Sciatic nerve (tissue), 2 donors: ENCODE measurements around the gene DCAKD. TPM values are rescaled to one million over a fixed set of nuclear protein-coding genes. Genes with fewer than 3 reads are reported as not detected.
"Not testable (repeated sequence)": the region's sequence is repeated elsewhere in the genome, so short reads cannot be mapped to it uniquely, and the experiment has no call there.

Experiments used
- ATAC-seq: fragments of 200-7000 bp; cut with Tn5 transposase; one replicate; pipeline ENCODE4 v1.9.1; 2020; ENCODE audit warnings: mild to moderate bottlenecking, moderate library complexity
- DNase-seq: peaks from one replicate; pipeline ENCODE4 v3.0.0-alpha.2; 2020; ENCODE audit warnings: low spot score
- intact Hi-C: fragments of 100-400 bp; cut with DNase I; formaldehyde crosslinking; loops from one replicate; pipeline ENCODE4 v1.14.2; 2022
- total RNA-seq: library from RNA; stranded (reverse); fragmentation: NEBNext Ultra II Directional; extraction: Animal tissue kit (Norgen Biotek cat#: 25700); gene quantifications from one replicate; pipeline ENCODE4 v1.2.1, GENCODE V29; 2021
- donor health status: DM: no; HTN: no; CAD: no.
- donor health status: DM: no; HTN: no; CAD: no.

The DCAKD gene
- total RNA-seq, 1 donor from 2014 or later, result 40.9 TPM

GRCh38 chr17:45070809-45071208 lies 19.4 kb upstream of the DCAKD start:
- ATAC-seq, result no peak
- intact Hi-C loops, result no loop called here
- DNase-seq, result no peak

- ATAC-seq, result no peak
- intact Hi-C loops, result no loop called here
- DNase-seq, result no peak
These were observed 18.6 kb upstream of the DCAKD start for GRCh38 chr17:45070001-45070400.

GRCh38 chr17:45067637-45068036 lies 16.2 kb upstream of the DCAKD start:
- ATAC-seq, result no peak
- no peak for DNase-seq
- intact Hi-C loops, result loop anchor here (5.0 kb wide), 1 partner anchor 825 kb away; no protein-coding TSS in a partner anchor

- DNase-seq (no peak), ATAC-seq (no peak)
- intact Hi-C loops, result no loop called here
These were observed 11.8 kb upstream of the DCAKD start for GRCh38 chr17:45063198-45063597.

- no peak for ATAC-seq
- intact Hi-C loops, result no loop called here
These were observed 10.3 kb upstream of the DCAKD start for GRCh38 chr17:45061606-45062205.

GRCh38 chr17:45060797-45061605 lies 9.6 kb upstream of the DCAKD start, which contains the start of gene NMT1:
TSS of gene NMT1 (plus strand) at chr17:45061317. CDS start at chr17:45061330, 13 bp downstream.
- intact Hi-C loops, result no loop called here
- ATAC-seq (peak; percentile 98), DNase-seq (peak; percentile 98)

More at GRCh38 chr17:45061606-45062205, 10.3 kb upstream of the DCAKD start:
- DNase-seq, result no peak

- intact Hi-C loops, result no loop called here
- peak; percentile 57 for ATAC-seq
- DNase-seq, result no peak
These were observed 9.0 kb upstream of the DCAKD start for GRCh38 chr17:45060382-45060796.

GRCh38 chr17:45052052-45052772 lies 780 bp upstream of the DCAKD start:
- intact Hi-C loops, result no loop called here
- peak; percentile 70 for DNase-seq
- peak; percentile 25 for ATAC-seq

GRCh38 chr17:45051720-45052051 lies 254 bp upstream of the DCAKD start:
- ATAC-seq, intact Hi-C loops, DNase-seq: not testable (repeated sequence)

GRCh38 chr17:45050481-45051059 lies 862 bp downstream of the DCAKD start:
- DNase-seq (no peak), ATAC-seq (peak; percentile 21)
- intact Hi-C loops, result no loop called here

GRCh38 chr17:45048795-45049563 lies 2.5 kb downstream of the DCAKD start:
- intact Hi-C loops, result no loop called here
- DNase-seq, result no peak
- no peak for ATAC-seq

- ATAC-seq, result no peak
- intact Hi-C loops, result no loop called here
- DNase-seq, result no peak
These were observed 4.8 kb downstream of the DCAKD start for GRCh38 chr17:45046537-45047125.

- peak; percentile 8 for ATAC-seq
- intact Hi-C loops, result no loop called here
These were observed 7.5 kb downstream of the DCAKD start for GRCh38 chr17:45043813-45044540.

GRCh38 chr17:45042346-45043120 lies 8.9 kb downstream of the DCAKD start:
- intact Hi-C loops, result no loop called here
- ATAC-seq (no peak), DNase-seq (no peak)

More at GRCh38 chr17:45043813-45044540, 7.5 kb downstream of the DCAKD start:
- no peak for DNase-seq

GRCh38 chr17:45040459-45040858 lies 11.0 kb downstream of the DCAKD start:
- peak; percentile 4 for ATAC-seq
- intact Hi-C loops, result no loop called here
- no peak for DNase-seq

GRCh38 chr17:45038728-45039634 lies 12.5 kb downstream of the DCAKD start:
- DNase-seq, result no peak
- ATAC-seq, result no peak
- intact Hi-C loops, result no loop called here
